LNCaP clone FGC (cell line): ENCODE results near the gene UBR3.
"Not testable (repeated sequence)": the region's sequence is repeated elsewhere in the genome, so short reads cannot be mapped to it uniquely, and the experiment has no call there.

Source experiments
- DNase-seq: peaks from one replicate; pipeline ENCODE4 v3.0.0-alpha.2; 2011; ENCODE audit warnings: low read depth
- H3K4me3 ChIP-seq: 2 replicates; pipeline ENCODE4 v1.5.1; 2011; ENCODE audit warnings: mild to moderate bottlenecking, low read depth, low read length, control low read depth
- CTCF ChIP-seq: IDR thresholded peaks from 2 replicates; pipeline ENCODE4 v1.5.1; 2012; ENCODE audit warnings: mild to moderate bottlenecking; ENCODE audit not compliant: control insufficient read depth, insufficient read depth; ENCODE audit errors: extremely low read depth

UBR3 gene

DNA sequence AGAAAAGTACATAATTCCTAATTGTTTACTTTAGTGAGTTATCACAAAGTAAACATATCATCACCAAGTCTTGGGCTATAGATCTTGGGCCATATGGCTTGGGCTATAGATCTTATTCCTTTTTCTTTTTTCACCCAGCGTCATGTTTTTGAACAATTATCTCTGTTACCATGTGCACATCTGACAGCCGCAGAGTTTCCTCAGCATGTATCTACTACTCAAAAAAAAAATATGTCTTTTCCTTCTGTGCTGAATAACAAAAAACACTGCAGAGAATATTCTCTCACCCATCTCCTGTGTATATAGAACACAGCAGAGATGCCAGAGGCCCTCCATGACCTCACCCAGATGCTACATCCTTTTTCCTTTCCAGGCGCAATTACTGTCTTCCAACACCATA is 274.5 kb downstream of the UBR3 start:
- DNase-seq, result no peak
- TF ChIP-seq CTCF, result no peak
- H3K4me3 ChIP-seq, result no peak overlapping the region

DNA sequence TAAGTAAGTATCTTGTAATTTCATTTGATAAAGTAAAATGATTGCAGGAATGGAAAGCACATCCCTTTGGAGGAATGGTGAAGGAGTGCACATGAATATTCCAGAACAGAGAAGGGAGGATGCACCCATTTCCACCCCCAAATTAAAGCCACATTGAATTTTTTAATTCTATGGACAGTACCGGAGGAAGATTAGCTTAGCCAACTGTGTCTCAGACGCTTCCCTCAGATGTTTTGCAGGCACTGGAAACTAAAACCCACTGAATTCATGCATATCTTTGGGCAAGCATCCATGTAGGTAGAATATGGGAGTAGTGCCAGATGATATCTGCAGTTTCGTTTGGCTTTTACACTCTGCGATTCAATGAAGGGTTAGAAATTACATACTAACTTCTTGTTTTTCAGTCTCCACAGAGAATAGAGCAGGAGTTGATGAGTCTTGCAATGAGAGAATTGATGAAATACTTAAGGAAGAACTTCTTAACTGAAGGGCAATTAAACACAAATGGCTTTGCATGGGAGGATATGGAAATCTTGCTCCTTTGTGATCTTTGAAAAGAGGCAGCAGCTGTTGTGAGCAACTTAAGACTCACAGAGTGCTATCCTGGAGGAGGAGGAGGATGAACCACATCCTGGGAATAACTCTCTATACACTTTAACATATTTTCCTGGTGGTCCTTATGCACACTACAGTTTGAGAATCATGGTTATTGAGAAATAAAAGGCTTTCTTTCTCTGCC is 279.0 kb downstream of the UBR3 start:
- TF ChIP-seq CTCF, result no peak
- DNase-seq, result no peak
- no peak overlapping the region for H3K4me3 ChIP-seq

- H3K4me3 ChIP-seq, result no peak overlapping the region
- no peak for TF ChIP-seq CTCF
- no peak for DNase-seq
These were observed 286.1 kb downstream of the UBR3 start for GRCh38 chr2:170113168-170113894.

GRCh38 chr2:170115501-170116229 is 288.4 kb downstream of the UBR3 start:
- H3K4me3 ChIP-seq, result no peak overlapping the region
- DNase-seq, result no peak
- no peak for TF ChIP-seq CTCF

- no peak for TF ChIP-seq CTCF
- no peak overlapping the region for H3K4me3 ChIP-seq
- no peak for DNase-seq
These were observed 291.4 kb downstream of the UBR3 start for GRCh38 chr2:170118641-170119040.

GRCh38 chr2:170119326-170119725 is 292.1 kb downstream of the UBR3 start:
- H3K4me3 ChIP-seq, DNase-seq: not testable (repeated sequence)

DNA sequence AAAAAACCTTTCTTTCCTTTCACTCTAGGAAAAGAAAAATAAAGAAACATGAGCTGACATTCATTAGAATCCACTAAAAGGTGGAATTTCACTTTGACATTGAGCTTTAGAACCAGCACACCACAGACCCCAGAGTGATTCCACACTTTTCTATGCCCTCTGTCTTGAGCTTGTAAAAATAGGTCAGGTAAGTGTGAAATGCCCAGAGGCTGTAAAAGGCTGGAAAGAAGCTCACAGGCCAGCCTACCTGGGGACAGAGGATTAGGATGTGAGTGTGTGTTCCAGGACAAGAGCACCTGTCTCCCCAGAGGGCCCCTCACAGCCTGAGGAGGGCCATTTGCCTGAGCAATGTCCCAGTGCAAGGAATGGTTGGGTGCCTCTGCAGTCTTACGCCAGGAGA is 294.4 kb downstream of the UBR3 start:
- no peak for DNase-seq
- no peak for TF ChIP-seq CTCF
- no peak overlapping the region for H3K4me3 ChIP-seq
